Panc1 (cell line): ENCODE results near the gene EDRF1. TPM values are rescaled to one million over a fixed set of nuclear protein-coding genes. Genes with fewer than 3 reads are reported as not detected.

Source experiments
- ATAC-seq: fragments of 200-7000 bp; cut with Tn5 transposase; 2 replicates; pipeline ENCODE4 v1.9.1; 2020; ENCODE audit warnings: mild to moderate bottlenecking, moderate library complexity
- BruUV-seq: library from RNA; stranded (reverse); fragments of 400-500 nt; replicated peaks from 2 replicates; lab custom pipeline; 2021; lab: Mats Ljungman, UMichigan
- CTCF ChIA-PET: fragments of 300-600 bp; sonication (Branson Sonifier 250); formaldehyde crosslinking; loops from one replicate; lab custom pipeline; 2022; ENCODE audit warnings: antibody characterized with exemption; lab: Charles Lee
- POLR2A ChIA-PET: fragments of 300-600 bp; sonication (Branson Sonifier 250); formaldehyde crosslinking; loops from one replicate; lab custom pipeline; 2022; ENCODE audit warnings: antibody characterized with exemption; lab: Charles Lee
- DNase-seq: peaks from one replicate; pipeline ENCODE4 v3.0.0-alpha.2; 2010; ENCODE audit warnings: low read depth, low spot score
- H3K27ac ChIP-seq: 2 replicates; pipeline ENCODE4 v1.5.1; 2011; ENCODE audit warnings: mild to moderate bottlenecking, low read length, inconsistent platforms
- H3K27me3 ChIP-seq: fragments of 200-500 bp; sonication (Bioruptor generic); 2 replicates; pipeline ENCODE4 v1.6.0; 2014; ENCODE audit warnings: low read length, inconsistent platforms; ENCODE audit not compliant: control insufficient read depth, insufficient read depth
- H3K36me3 ChIP-seq: fragments of 200-500 bp; sonication (Bioruptor generic); 2 replicates; pipeline ENCODE4 v1.5.1; 2014; ENCODE audit warnings: inconsistent platforms, mild to moderate bottlenecking, low read length, moderate library complexity; ENCODE audit not compliant: control insufficient read depth, insufficient read depth
- H3K4me1 ChIP-seq: 2 replicates; pipeline ENCODE4 v1.5.1; 2011; ENCODE audit warnings: inconsistent platforms, mild to moderate bottlenecking, low read length, moderate library complexity; ENCODE audit not compliant: control insufficient read depth, insufficient read depth
- H3K4me3 ChIP-seq, 2 experiments: 2 replicates each; pipeline ENCODE4 v1.5.1; 2011 to 2012; ENCODE audit warnings: low read depth in 2 of 2, low read length in 2 of 2, mild to moderate bottlenecking in 2 of 2, inconsistent platforms in 1 of 2, moderate library complexity in 1 of 2
- H3K9me3 ChIP-seq: fragments of 200-500 bp; sonication (Bioruptor generic); 2 replicates; pipeline ENCODE4 v1.5.1; 2014; ENCODE audit warnings: low read depth, mild to moderate bottlenecking, inconsistent platforms, low read length, moderate library complexity; ENCODE audit not compliant: control insufficient read depth, insufficient read depth
- POLR2AphosphoS5 ChIP-seq: IDR thresholded peaks from 2 replicates; pipeline ENCODE4 v1.6.1; 2012; ENCODE audit warnings: mild to moderate bottlenecking, low read depth, low read length, moderate library complexity
- REST ChIP-seq, 2 experiments: IDR thresholded peaks; 2 replicates each; pipeline ENCODE4 v1.6.1; 2011 to 2012; ENCODE audit warnings: low read depth in 2 of 2, control low read depth in 1 of 2, low read length in 1 of 2, mild to moderate bottlenecking in 1 of 2, moderate library complexity in 1 of 2; ENCODE audit not compliant: insufficient read depth in 1 of 2
- SIN3A ChIP-seq: IDR thresholded peaks from 2 replicates; pipeline ENCODE4 v1.6.1; 2012; ENCODE audit warnings: low read depth, mild to moderate bottlenecking, low read length, moderate library complexity, borderline replicate concordance; ENCODE audit not compliant: insufficient read depth
- TCF7L2 ChIP-seq: IDR thresholded peaks from 2 replicates; pipeline ENCODE4 v1.6.1; 2011; ENCODE audit warnings: mild to moderate bottlenecking, low read depth, low read length, inconsistent platforms
- in situ Hi-C: cut with HindIII; loops from 2 replicates; pipeline ENCODE4 v1.10.0; 2016; ENCODE audit warnings: low sequenced_read_pairs, low pct_unique_long_range_greater_than_20kb
- intact Hi-C: fragments of 100-400 bp; cut with micrococcal nuclease; formaldehyde crosslinking; loops from one replicate; pipeline ENCODE4 v1.10.0; 2022; ENCODE audit not compliant: unreplicated experiment
- total RNA-seq: library from RNA; stranded (reverse); gene quantifications from one replicate; pipeline ENCODE4 v1.2.1, GENCODE V29; 2021; ENCODE audit not compliant: unreplicated experiment
- TF ChIP-seq, protein P1 (sequence below): fragments of 450-650 bp; IDR thresholded peaks from 2 replicates; pipeline ENCODE4 v1.5.1; 2017; ENCODE audit warnings: mild to moderate bottlenecking

The EDRF1 gene
- total RNA-seq, 1 experiment from 2014 or later: 36.3 TPM

DNA sequence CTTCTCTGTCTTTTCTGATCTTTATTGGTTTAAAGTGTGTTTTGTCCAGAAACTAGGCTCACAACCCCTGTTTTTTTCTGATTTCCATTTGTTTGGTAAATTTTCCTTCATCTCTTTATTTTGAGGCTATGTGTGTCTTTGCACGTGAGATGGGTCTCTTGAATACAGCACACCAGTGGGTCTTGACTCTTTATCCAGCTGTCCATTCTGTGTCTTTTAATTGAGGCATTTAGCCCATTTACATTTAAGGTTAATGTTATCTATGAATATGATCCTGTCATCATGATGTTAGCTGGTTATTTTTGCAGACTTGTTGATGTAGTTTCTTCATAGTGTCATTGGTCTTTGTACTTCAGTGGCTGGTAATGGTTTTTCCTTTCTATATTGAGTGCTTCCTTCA, 46.6 kb upstream of the EDRF1 start:
- H3K27ac ChIP-seq: no peak overlapping the region
- POLR2A ChIA-PET: no interaction called here
- intact Hi-C loops: no loop called here
- TF ChIP-seq POLR2AphosphoS5: no peak
- TF ChIP-seq SIN3A: no peak
- TF ChIP-seq TCF7L2: no peak
- TF ChIP-seq, protein P1, sequence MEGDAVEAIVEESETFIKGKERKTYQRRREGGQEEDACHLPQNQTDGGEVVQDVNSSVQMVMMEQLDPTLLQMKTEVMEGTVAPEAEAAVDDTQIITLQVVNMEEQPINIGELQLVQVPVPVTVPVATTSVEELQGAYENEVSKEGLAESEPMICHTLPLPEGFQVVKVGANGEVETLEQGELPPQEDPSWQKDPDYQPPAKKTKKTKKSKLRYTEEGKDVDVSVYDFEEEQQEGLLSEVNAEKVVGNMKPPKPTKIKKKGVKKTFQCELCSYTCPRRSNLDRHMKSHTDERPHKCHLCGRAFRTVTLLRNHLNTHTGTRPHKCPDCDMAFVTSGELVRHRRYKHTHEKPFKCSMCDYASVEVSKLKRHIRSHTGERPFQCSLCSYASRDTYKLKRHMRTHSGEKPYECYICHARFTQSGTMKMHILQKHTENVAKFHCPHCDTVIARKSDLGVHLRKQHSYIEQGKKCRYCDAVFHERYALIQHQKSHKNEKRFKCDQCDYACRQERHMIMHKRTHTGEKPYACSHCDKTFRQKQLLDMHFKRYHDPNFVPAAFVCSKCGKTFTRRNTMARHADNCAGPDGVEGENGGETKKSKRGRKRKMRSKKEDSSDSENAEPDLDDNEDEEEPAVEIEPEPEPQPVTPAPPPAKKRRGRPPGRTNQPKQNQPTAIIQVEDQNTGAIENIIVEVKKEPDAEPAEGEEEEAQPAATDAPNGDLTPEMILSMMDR: no peak
- no peak for TF ChIP-seq REST (IDR thresholded peaks at IDR 0.05; ENCODE audit: insufficient read depth in 1 of 2, low read depth in 2 of 2, low read length in 1 of 2)
- H3K4me3 ChIP-seq: no peak overlapping the region
- DNase-seq (no peak), ATAC-seq (no peak)
- no peaks in the 10 kb centered on the region for H3K36me3 ChIP-seq
- no peaks in the 10 kb centered on the region for H3K27me3 ChIP-seq
- CTCF ChIA-PET: no interaction called here
- in situ Hi-C loops: no loop called here
- H3K9me3 ChIP-seq: no peaks in the 10 kb centered on the region; the same call in 1 of the 2 replicates
- H3K4me1 ChIP-seq: no peaks in the 10 kb centered on the region
- no TSS peak for BruUV-seq

DNA sequence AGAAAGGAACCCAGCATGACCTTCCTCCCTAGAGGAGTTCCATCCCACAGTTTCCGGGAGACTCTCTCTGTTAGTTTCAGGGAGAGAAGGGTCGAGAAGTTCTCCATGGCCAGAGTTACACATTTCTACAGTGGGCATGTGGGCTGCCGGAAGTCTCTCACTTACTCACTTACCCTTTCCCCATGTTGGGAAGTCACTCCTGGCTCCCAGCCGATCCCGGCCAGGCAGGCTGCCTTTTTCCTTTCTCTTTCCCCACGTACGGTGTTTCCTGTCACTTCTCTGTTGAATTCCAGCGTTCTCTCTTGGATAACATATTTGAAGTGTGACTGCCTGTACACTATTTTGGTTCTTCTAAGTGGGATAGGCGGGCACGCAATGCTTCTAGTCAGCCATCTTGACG, 40.1 kb upstream of the EDRF1 start:
- no peak overlapping the region for H3K4me3 ChIP-seq
- no TSS peak for BruUV-seq
- DNase-seq (no peak), ATAC-seq (no peak)
- in situ Hi-C loops: no loop called here
- TF ChIP-seq TCF7L2 (no peak), SIN3A (no peak), POLR2AphosphoS5 (no peak), REST (IDR thresholded peaks at IDR 0.05; ENCODE audit: insufficient read depth in 1 of 2, low read depth in 2 of 2, low read length in 1 of 2) (no peak)
- TF ChIP-seq, protein P1: no peak
- H3K4me1 ChIP-seq: no peaks in the 10 kb centered on the region
- ChIA-PET POLR2A (no interaction called here), CTCF (no interaction called here)
- H3K9me3 ChIP-seq: no peaks in the 10 kb centered on the region; the same call in 1 of the 2 replicates
- H3K27ac ChIP-seq: no peak overlapping the region
- intact Hi-C loops: no loop called here
- no peaks in the 10 kb centered on the region; the same call in 1 of the 2 replicates for H3K27me3 ChIP-seq
- H3K36me3 ChIP-seq: no peaks in the 10 kb centered on the region
